CD4-positive, alpha-beta T cell treated with Interleukin-4 for 4 hours (primary cell): ENCODE data around the gene PTPRD.

Source experiments
- DNase-seq: peaks from one replicate; pipeline ENCODE4 v3.0.0-alpha.2; 2020

Gene PTPRD

GRCh38 chr9:8845808-8846207, 1767.0 kb downstream of the PTPRD start:
- DNase-seq = no peak

- DNase-seq = no peak
Measured at GRCh38 chr9:8845376-8845775, 1767.4 kb downstream of the PTPRD start.

GRCh38 chr9:8844549-8844948, 1768.3 kb downstream of the PTPRD start:
- DNase-seq = no peak

- DNase-seq = no peak
Measured at GRCh38 chr9:8842402-8843193, 1770.2 kb downstream of the PTPRD start.

GRCh38 chr9:8838136-8838535, 1774.7 kb downstream of the PTPRD start:
- DNase-seq = no peak

GRCh38 chr9:8835291-8835690, 1777.5 kb downstream of the PTPRD start:
- DNase-seq = no peak

- DNase-seq = no peak
Measured at GRCh38 chr9:8832955-8833354, 1779.8 kb downstream of the PTPRD start.

- no peak for DNase-seq
Measured at GRCh38 chr9:8832386-8832785, 1780.4 kb downstream of the PTPRD start.

GRCh38 chr9:8831568-8831967, 1781.2 kb downstream of the PTPRD start:
- DNase-seq = no peak

- no peak for DNase-seq
Measured at GRCh38 chr9:8826281-8826680, 1786.5 kb downstream of the PTPRD start.

- no peak for DNase-seq
Measured at GRCh38 chr9:8825585-8826147, 1787.1 kb downstream of the PTPRD start.

GRCh38 chr9:8823131-8823895, 1789.5 kb downstream of the PTPRD start:
- no peak for DNase-seq

GRCh38 chr9:8822667-8823025, 1790.2 kb downstream of the PTPRD start:
- no peak for DNase-seq

GRCh38 chr9:8821910-8822666, 1790.7 kb downstream of the PTPRD start:
- DNase-seq = no peak

GRCh38 chr9:8817335-8817734, 1795.5 kb downstream of the PTPRD start:
- DNase-seq = no peak

GRCh38 chr9:8816361-8816760, 1796.4 kb downstream of the PTPRD start:
- DNase-seq = no peak

- no peak for DNase-seq
Measured at GRCh38 chr9:8815931-8816330, 1796.9 kb downstream of the PTPRD start.

- DNase-seq = no peak
Measured at GRCh38 chr9:8815219-8815618, 1797.6 kb downstream of the PTPRD start.

- no peak for DNase-seq
Measured at GRCh38 chr9:8812888-8813287, 1799.9 kb downstream of the PTPRD start.

GRCh38 chr9:8809741-8810140, 1803.1 kb downstream of the PTPRD start:
- DNase-seq = no peak

GRCh38 chr9:8806150-8806549, 1806.7 kb downstream of the PTPRD start:
- DNase-seq = no peak

GRCh38 chr9:8804613-8805012, 1808.2 kb downstream of the PTPRD start:
- DNase-seq = no peak

- DNase-seq = no peak
Measured at GRCh38 chr9:8802242-8802641, 1810.6 kb downstream of the PTPRD start.
